Activated naive CD4-positive, alpha-beta T cell treated with anti-CD3 and anti-CD28 coated beads for 36 hours (primary cell): ENCODE measurements around the gene SMAD6. TPM values are rescaled to one million over a fixed set of nuclear protein-coding genes. Genes with fewer than 3 reads are reported as not detected.
A peak's percentile ranks its signal among the peaks of the same experiment; 100 is the strongest.
"Not testable (repeated sequence)": the region's sequence is repeated elsewhere in the genome, so short reads cannot be mapped to it uniquely, and the experiment has no call there.

Experiments used
- CTCF ChIA-PET: fragments of 350-600 bp; sonication (Branson Sonifier 250); formaldehyde crosslinking; loops from one replicate; lab custom pipeline; 2021; ENCODE audit warnings: antibody characterized with exemption; lab: Charles Lee
- DNase-seq: peaks from one replicate; pipeline ENCODE4 v3.0.0-alpha.2; 2020
- H3K27ac Mint-ChIP-seq: one replicate; pipeline ENCODE4 v1.8.0; 2021; ENCODE audit warnings: mild to moderate bottlenecking, mixed read lengths
- H3K27me3 Mint-ChIP-seq: one replicate; pipeline ENCODE4 v1.8.0; 2021; ENCODE audit warnings: low read depth, mixed read lengths
- H3K36me3 Mint-ChIP-seq: one replicate; pipeline ENCODE4 v1.8.0; 2021; ENCODE audit warnings: low read depth, mixed read lengths
- H3K4me1 Mint-ChIP-seq: one replicate; pipeline ENCODE4 v1.8.0; 2021; ENCODE audit warnings: low read depth, mixed read lengths
- H3K4me3 Mint-ChIP-seq: one replicate; pipeline ENCODE4 v1.8.0; 2021; ENCODE audit warnings: mild to moderate bottlenecking, moderate library complexity, mixed read lengths
- H3K9me3 Mint-ChIP-seq: one replicate; pipeline ENCODE4 v1.8.0; 2021; ENCODE audit warnings: mixed read lengths
- intact Hi-C: fragments of 100-400 bp; cut with micrococcal nuclease; formaldehyde crosslinking; loops from one replicate; pipeline ENCODE4 v1.15.1; 2023
- total RNA-seq, 2 experiments: library from RNA; stranded (reverse); gene quantifications; one replicate each; pipeline ENCODE4 v1.2.3, GENCODE V29; 2021

The SMAD6 gene
- total RNA-seq, 2 experiments from 2014 or later: 0.05 TPM; not detected in 1

DNA sequence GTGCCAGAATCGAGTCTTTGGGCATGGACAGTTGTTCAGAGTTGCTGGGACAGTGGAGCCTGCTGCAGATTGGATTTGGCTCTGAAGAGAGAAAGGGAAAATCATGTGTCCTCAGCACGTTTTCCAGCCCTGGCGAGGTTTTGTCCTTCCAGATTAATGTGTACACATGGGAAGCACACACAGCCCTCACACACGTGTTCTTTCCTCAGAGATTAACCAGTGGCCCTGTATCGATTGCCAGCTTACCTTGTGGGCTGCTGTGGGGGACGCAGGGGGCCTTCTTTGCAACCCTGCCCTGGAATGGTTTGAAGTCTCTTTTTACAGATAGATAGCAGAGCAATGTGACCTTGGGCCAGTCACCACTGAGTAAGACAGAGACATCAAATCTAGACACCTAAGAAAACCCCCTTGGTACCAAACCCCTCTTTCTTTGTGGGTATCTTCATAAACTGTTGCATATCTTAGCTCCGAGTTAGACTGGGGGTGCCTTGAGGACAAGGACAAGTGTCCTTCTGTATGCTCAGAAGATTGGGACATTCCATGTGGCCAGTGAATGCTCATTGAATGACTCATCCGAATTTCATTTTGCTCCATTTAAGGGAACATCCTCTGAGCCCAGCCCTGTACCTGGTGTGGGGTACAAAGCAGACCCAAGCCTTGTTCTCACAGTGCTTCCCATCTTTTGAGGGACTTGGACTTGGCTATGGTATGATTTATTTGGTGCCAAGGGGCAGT lies 48.0 kb downstream of the SMAD6 start:
- H3K27ac Mint-ChIP-seq: no peak overlapping the region
- CTCF ChIA-PET: interaction anchor here (1.0 to 1.4 kb wide), 2 partner anchors 102 to 131 kb away, joined by 3 to 4 read pairs; no protein-coding TSS in a partner anchor
- intact Hi-C loops: no loop called here

DNA sequence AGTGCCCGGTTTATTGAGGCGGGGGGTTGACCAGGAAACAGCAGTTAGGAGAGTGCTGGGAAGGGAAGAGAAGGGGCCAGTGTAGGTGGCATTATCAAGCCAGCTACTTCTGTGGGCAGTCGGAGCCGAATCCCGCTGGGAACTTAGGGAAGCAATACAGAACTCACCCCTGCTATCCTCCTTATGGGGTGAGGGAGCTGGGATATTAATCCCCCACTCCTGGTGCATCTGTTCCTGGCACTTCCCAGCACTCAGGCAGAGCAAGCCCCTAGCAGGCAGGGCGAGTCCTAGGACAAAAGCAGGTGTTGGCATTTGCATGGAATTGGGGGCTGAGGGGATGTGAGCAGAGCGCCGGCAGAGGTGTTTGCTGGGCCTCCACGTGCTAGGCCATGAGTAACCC lies 48.6 kb downstream of the SMAD6 start:
- H3K9me3 Mint-ChIP-seq: peaks cover 6% of the 10 kb centered on the region
- CTCF ChIA-PET: no interaction called here
- no peak overlapping the region for H3K27ac Mint-ChIP-seq
- H3K4me3 Mint-ChIP-seq: no peak overlapping the region
- no peaks in the 10 kb centered on the region for H3K36me3 Mint-ChIP-seq
- intact Hi-C loops: no loop called here
- no peak for DNase-seq
- no peaks in the 10 kb centered on the region for H3K27me3 Mint-ChIP-seq
- peaks cover 14% of the 10 kb centered on the region for H3K4me1 Mint-ChIP-seq

More for the DNA sequence above, 48.0 kb downstream of the SMAD6 start:
- Mint-ChIP-seq H3K4me1 (peaks cover 14% of the 10 kb centered on the region), H3K27me3 (no peaks in the 10 kb centered on the region), H3K9me3 (peaks cover 2% of the 10 kb centered on the region), H3K4me3 (no peak overlapping the region), H3K36me3 (no peaks in the 10 kb centered on the region)
- no peak for DNase-seq

DNA sequence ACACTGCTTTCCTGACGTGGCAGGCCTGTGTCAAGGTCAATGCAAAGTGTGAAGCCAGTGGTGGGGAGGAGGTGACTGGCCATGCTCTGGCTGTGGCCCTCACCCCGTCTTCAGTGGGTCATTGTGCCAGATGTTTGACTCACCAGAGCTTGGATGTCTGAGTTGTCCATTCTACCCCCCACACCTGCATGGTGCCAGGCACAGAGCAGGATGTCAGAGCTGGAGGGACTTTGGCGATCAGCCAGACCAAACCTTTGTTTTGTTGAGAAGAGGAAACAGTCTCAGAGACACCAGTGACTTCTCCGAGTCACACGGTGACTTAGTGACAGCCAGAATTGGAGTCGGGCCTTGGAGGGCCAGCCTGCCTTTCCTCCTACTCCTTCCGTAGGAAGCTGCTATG lies 49.5 kb downstream of the SMAD6 start:
- peak; percentile 45 for DNase-seq
- intact Hi-C loops: no loop called here
- H3K27ac Mint-ChIP-seq: no peak overlapping the region

DNA sequence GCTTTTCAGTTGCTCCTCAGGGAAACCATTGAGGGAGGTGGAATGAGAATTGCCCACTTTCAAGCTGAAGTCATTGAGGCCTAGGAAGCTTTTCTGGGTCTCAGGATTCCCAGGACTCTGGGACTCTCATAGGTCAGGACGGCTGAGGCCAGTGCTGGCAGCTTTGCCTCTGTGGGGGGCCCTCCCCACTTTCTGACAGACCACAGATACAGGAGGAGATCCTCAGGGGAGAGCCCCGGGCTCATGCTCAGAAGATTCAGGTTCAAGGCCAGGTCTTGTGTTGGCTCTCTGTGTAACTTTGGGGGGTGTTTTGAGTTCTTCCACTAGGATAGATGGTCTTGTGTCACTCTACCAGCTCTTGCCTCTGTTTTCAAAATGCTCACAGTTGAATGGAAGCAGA lies 50.0 kb downstream of the SMAD6 start:
- Mint-ChIP-seq H3K27me3 (no peaks in the 10 kb centered on the region), H3K4me1 (peaks cover 14% of the 10 kb centered on the region), H3K4me3 (no peak overlapping the region), H3K27ac (no peak overlapping the region), H3K36me3 (no peaks in the 10 kb centered on the region), H3K9me3 (peaks cover 6% of the 10 kb centered on the region)
- CTCF ChIA-PET: no interaction called here
- intact Hi-C loops: no loop called here
- DNase-seq: no peak

More for the DNA sequence above, 49.5 kb downstream of the SMAD6 start:
- CTCF ChIA-PET: no interaction called here
- Mint-ChIP-seq H3K4me1 (peaks cover 14% of the 10 kb centered on the region), H3K4me3 (no peak overlapping the region), H3K36me3 (no peaks in the 10 kb centered on the region), H3K27me3 (no peaks in the 10 kb centered on the region), H3K9me3 (peaks cover 6% of the 10 kb centered on the region)

DNA sequence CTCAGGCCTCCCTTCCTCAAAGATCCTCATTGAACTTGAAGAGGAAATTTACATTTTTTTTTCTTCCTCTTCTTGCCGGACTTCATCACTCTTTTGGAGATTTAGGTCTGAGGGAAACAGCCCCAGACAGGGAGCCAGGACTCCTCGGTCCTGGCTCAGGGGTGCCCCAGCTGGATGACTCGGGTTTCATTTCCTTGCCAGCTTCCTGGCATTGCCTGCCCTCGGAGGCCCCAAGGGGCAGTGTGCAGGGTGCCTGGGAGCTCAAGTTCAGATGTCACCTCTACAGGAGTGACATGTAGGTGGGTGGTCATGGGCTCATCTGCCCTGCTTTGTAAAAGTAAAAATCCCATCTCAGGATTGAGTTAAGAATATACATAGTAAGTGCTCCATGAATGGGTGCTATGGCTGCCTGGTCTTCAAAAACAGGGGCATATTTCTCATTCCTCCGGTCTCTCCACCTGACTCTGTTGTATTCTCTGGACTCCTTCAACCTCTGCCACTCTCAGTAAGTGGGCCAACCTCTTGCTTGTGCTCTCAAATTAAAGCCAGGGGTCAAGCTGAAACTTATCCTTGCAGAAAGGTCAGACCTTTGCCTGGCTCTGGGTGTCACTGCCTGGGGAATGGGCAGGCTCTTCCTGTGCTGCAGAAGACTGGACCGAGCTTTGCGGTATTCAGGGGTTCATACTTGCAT lies 51.8 kb downstream of the SMAD6 start:
- DNase-seq: no peak
- intact Hi-C loops: no loop called here
- H3K4me3 Mint-ChIP-seq: no peak overlapping the region
- peaks cover 14% of the 10 kb centered on the region for H3K4me1 Mint-ChIP-seq
- H3K36me3 Mint-ChIP-seq: no peaks in the 10 kb centered on the region
- H3K9me3 Mint-ChIP-seq: peaks cover 6% of the 10 kb centered on the region
- no peaks in the 10 kb centered on the region for H3K27me3 Mint-ChIP-seq
- no peak overlapping the region for H3K27ac Mint-ChIP-seq
- CTCF ChIA-PET: interaction anchor here (0.9 kb wide), 1 partner anchor 98 kb away, joined by 3 read pairs; no protein-coding TSS in a partner anchor

DNA sequence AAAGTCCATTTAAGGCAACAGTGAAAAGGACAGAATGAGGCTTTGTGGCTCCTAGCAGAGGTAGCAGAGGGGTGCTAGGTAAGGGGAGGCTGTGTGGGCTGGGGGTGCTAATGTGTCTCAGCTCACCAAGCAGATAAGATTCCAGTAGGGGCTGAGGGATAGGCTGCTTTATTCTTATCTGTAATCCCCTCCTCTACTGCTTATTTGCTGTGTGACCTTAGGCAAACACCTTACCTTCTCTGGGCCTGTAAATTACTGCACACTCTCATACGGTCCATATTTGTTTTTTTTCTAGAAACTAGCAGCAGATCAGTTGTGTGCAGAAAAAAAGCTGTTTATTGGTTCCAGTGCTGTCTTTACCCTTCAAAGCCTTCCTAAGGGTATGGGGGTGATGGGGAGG lies 52.8 kb downstream of the SMAD6 start:
- intact Hi-C loops: no loop called here
- Mint-ChIP-seq H3K4me1 (peaks cover 14% of the 10 kb centered on the region), H3K27ac (no peak overlapping the region), H3K36me3 (no peaks in the 10 kb centered on the region), H3K9me3 (peaks cover 6% of the 10 kb centered on the region), H3K27me3 (no peaks in the 10 kb centered on the region), H3K4me3 (no peak overlapping the region)
- CTCF ChIA-PET: interaction anchor here (0.9 kb wide), 1 partner anchor 97 kb away, joined by 3 read pairs; no protein-coding TSS in a partner anchor
- no peak for DNase-seq

DNA sequence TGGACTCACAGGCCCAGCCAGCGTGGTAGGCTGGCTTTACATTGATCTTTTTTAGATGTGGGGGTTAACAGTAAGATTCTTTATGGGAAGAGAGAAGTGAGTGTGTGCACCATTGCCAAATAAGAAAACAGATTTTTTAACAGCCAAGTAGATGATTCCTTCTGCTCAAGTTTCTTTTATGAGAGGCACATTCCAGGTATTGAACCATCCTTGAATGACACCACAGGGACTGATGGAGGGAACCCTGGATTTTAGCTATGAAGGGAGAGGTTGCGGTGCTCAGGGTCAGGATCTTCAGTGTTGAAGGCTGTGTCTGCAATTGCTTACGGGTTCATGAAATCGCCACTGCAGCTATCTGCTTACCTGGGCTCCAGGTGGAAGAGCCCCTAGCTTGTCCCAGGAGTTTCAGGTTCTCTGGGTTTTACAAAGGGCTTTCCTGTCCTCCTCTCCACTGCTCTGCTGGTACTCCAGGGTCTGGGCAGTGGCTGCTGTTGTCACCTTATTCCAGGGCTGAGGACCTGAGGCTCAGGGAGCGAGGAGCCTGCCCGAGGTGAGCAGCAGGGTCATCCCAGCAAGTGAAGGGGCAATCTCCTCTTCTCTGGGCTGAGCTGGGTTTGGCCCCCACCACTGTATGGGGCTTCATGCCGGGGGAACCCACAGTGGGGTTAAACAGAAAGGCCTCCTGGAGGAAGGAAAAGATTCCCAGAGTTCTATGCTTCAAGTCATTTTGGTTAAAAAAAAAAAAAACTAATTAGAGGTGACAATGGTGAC lies 53.4 kb downstream of the SMAD6 start:
- peaks cover 14% of the 10 kb centered on the region for H3K4me1 Mint-ChIP-seq
- no peak overlapping the region for H3K27ac Mint-ChIP-seq
- no peak for DNase-seq
- peaks cover 6% of the 10 kb centered on the region for H3K9me3 Mint-ChIP-seq
- CTCF ChIA-PET: no interaction called here
- no peaks in the 10 kb centered on the region for H3K36me3 Mint-ChIP-seq
- H3K4me3 Mint-ChIP-seq: no peak overlapping the region
- H3K27me3 Mint-ChIP-seq: no peaks in the 10 kb centered on the region
- intact Hi-C loops: no loop called here

DNA sequence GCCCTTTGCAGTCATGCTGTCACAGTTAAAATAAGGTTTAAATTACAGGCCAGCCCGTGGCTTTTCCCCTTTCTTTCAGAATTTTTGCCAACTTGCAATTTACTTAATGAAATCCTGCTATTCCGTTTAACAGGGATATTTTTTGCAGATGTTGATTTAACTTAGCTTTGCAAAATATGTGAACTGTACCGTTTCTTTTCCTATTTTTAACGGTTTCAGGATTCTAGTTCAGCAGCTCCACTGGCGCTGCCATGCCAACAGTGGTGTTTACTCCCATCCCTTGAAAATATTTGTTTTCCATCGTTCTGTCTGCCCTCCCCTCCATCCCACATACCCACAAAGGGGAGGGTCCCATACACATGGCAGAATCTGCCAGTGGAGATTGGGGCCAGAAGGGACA lies 54.3 kb downstream of the SMAD6 start:
- CTCF ChIA-PET: no interaction called here
- Mint-ChIP-seq H3K36me3 (no peaks in the 10 kb centered on the region), H3K9me3 (peaks cover 6% of the 10 kb centered on the region)

DNA sequence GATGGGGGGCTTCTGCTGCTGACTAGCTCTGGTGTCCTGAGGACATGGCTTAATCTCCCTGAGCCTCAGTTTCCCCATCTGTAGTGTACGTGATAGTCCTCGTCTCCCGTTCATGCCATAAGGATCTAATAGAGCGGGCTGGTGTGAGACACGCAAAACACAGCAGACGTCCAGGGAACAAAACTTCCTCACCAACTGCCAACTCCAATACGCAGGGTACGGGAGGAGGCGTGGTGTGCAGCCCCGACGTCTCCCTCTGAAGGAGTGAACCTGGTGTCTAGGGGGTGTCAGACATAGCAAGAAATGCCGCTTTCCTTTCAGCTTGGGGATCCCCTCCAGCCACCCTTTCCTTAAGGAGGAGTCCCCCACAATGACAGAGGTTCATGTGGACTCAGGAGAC lies 55.0 kb downstream of the SMAD6 start:
- intact Hi-C loops: no loop called here

More for the DNA sequence above, 54.3 kb downstream of the SMAD6 start:
- no peak for DNase-seq
- Mint-ChIP-seq H3K4me1 (peaks cover 14% of the 10 kb centered on the region), H3K27ac (no peak overlapping the region), H3K27me3 (peaks cover 1% of the 10 kb centered on the region), H3K4me3 (no peak overlapping the region)
- intact Hi-C loops: no loop called here

DNA sequence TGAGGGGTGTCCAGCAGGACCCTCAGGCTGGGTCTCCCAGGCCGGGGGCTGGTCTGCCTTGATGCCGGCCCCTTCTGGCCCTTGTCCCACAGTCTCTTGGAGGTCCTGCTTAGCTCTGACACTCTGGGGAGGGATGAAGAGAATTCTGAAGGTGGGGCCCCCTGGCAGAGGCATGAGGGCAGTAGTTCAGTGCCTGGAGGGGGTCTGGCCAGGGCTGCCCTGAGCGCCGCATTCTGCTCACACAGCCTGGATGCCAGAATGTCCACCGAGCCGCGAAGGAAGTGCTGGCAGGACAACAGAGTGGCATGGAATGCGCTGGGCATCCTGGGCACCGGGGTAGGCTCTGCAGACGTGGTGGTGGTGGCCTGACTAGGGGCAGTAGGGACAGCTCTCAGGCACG lies 55.5 kb downstream of the SMAD6 start:
- H3K4me1 Mint-ChIP-seq: peaks cover 4% of the 10 kb centered on the region
- intact Hi-C loops: no loop called here
- H3K9me3 Mint-ChIP-seq: peaks cover 6% of the 10 kb centered on the region
- CTCF ChIA-PET: no interaction called here
- H3K27me3 Mint-ChIP-seq: peaks cover 10% of the 10 kb centered on the region
- DNase-seq: no peak
- H3K27ac Mint-ChIP-seq: no peak overlapping the region
- H3K36me3 Mint-ChIP-seq: no peaks in the 10 kb centered on the region
- no peak overlapping the region for H3K4me3 Mint-ChIP-seq

More for the DNA sequence above, 55.0 kb downstream of the SMAD6 start:
- Mint-ChIP-seq H3K9me3 (peaks cover 6% of the 10 kb centered on the region), H3K4me3 (no peak overlapping the region), H3K27me3 (peaks cover 9% of the 10 kb centered on the region), H3K36me3 (no peaks in the 10 kb centered on the region), H3K27ac (no peak overlapping the region), H3K4me1 (peaks cover 7% of the 10 kb centered on the region)
- DNase-seq: no peak
- CTCF ChIA-PET: no interaction called here

DNA sequence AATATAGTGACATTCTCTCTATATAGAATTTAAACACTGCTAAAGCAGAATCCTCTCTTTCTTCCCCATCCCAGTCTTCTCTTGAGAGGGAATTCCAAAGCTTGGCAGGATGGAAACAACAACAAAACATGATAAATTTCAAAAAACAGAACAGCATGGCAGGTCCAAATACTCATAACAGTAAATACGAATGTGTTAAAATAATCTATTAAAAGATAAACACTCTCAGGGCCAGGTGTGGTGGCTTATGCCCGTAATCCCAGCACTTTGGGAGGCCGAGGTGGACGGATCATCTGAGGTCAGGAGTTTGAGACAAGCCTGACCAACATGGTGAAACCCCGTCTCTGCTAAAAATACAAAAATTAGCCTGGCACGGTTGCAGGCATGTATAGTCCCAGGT lies 56.2 kb downstream of the SMAD6 start:
- H3K4me3 Mint-ChIP-seq, H3K9me3 Mint-ChIP-seq, H3K4me1 Mint-ChIP-seq, H3K27ac Mint-ChIP-seq, DNase-seq, intact Hi-C loops, H3K36me3 Mint-ChIP-seq, CTCF ChIA-PET: not testable (repeated sequence)
- H3K27me3 Mint-ChIP-seq: peaks cover 10% of the 10 kb centered on the region

DNA sequence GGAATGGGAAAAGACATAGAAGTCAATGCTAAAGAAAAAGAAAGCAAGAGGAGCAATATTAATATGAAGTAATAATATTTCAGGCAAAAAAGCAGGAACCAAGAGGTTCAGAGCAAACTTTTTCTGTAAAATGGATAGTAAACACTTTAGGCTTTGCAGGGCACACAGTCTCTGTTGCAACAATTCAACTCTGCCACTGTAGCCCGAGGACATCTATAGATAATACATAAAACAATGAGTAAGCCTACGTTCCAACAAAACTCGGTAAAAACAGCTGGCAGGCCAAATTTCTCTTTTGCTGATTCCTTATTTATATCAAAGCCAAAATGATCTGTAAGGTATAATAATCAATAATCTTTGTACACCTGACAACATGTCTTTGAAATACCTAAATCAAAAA lies 56.8 kb downstream of the SMAD6 start:
- intact Hi-C loops: no loop called here
- H3K27me3 Mint-ChIP-seq: peaks cover 10% of the 10 kb centered on the region
- peaks cover 6% of the 10 kb centered on the region for H3K9me3 Mint-ChIP-seq
- no peak overlapping the region for H3K4me3 Mint-ChIP-seq
- DNase-seq: no peak
- H3K4me1 Mint-ChIP-seq: peaks cover 4% of the 10 kb centered on the region
- CTCF ChIA-PET: interaction anchor here (0.6 to 0.7 kb wide), 2 partner anchors 67 to 144 kb away, joined by 3 to 4 read pairs; no protein-coding TSS in a partner anchor
- H3K36me3 Mint-ChIP-seq: no peaks in the 10 kb centered on the region
- no peak overlapping the region for H3K27ac Mint-ChIP-seq
